HFFc6 (cell line): ENCODE results near the gene PSMD9. TPM values are rescaled to one million over a fixed set of nuclear protein-coding genes. Genes with fewer than 3 reads are reported as not detected.
A peak's percentile ranks its signal among the peaks of the same experiment; 100 is the strongest.

Experiments used
- DNase-seq: peaks from one replicate; pipeline ENCODE4 v3.0.0-alpha.2; 2018
- H3K27ac Mint-ChIP-seq: 2 replicates; pipeline ENCODE4 v1.8.0; 2020; ENCODE audit warnings: mild to moderate bottlenecking, mixed read lengths
- H3K27me3 Mint-ChIP-seq: 2 replicates; pipeline ENCODE4 v1.8.0; 2021; ENCODE audit warnings: mild to moderate bottlenecking, moderate library complexity, mixed read lengths; ENCODE audit not compliant: insufficient read depth
- H3K36me3 Mint-ChIP-seq: 2 replicates; pipeline ENCODE4 v1.8.0; 2021; ENCODE audit warnings: low read depth, mixed read lengths
- H3K4me1 Mint-ChIP-seq: 2 replicates; pipeline ENCODE4 v1.8.0; 2020; ENCODE audit warnings: low read depth, mixed read lengths
- H3K4me3 Mint-ChIP-seq: 2 replicates; pipeline ENCODE4 v1.8.0; 2020; ENCODE audit warnings: mild to moderate bottlenecking, moderate library complexity, mixed read lengths
- H3K9me3 Mint-ChIP-seq: 2 replicates; pipeline ENCODE4 v1.8.0; 2020; ENCODE audit warnings: mild to moderate bottlenecking, mixed read lengths
- long read RNA-seq: library from polyadenylated mRNA; unstranded; transcript quantifications from one replicate; pipeline ENCODE4 v2.0.0, GENCODE V29; 2019
- total RNA-seq, 6 experiments: library from RNA; stranded (reverse); fragmentation: NEBNext Ultra II Directional; extraction: Animal tissue kit (Norgen Biotek cat#: 25700); gene quantifications; 2 replicates in 1 of 6; 3 replicates in 5 of 6; pipeline ENCODE4 v1.2.3, GENCODE V29; 2021
- TF ChIP-seq, protein P1 (sequence below): fragments of 200-600 bp; sonication (generic); IDR thresholded peaks from 2 replicates; pipeline ENCODE4 v1.5.0; 2021; ENCODE audit warnings: antibody characterized with exemption, mild to moderate bottlenecking

The PSMD9 gene, protein sequence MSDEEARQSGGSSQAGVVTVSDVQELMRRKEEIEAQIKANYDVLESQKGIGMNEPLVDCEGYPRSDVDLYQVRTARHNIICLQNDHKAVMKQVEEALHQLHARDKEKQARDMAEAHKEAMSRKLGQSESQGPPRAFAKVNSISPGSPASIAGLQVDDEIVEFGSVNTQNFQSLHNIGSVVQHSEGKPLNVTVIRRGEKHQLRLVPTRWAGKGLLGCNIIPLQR
- total RNA-seq, result 10 to 100 TPM; 63.4 to 84.7 (median 75.1) TPM
- long read RNA-seq, transcript PSMD9-201 (6 exons, 2,307 nt), result minor isoform, 6 of 130 reads
- long read RNA-seq, transcript PSMD9-207 (6 exons, 2,784 nt), result major isoform, 116 of 130 reads
- long read RNA-seq, partial matches to known transcripts, result 1 of 130 reads
- long read RNA-seq, other reads (novel, unspliced or antisense), result 4 of 130 reads

DNA sequence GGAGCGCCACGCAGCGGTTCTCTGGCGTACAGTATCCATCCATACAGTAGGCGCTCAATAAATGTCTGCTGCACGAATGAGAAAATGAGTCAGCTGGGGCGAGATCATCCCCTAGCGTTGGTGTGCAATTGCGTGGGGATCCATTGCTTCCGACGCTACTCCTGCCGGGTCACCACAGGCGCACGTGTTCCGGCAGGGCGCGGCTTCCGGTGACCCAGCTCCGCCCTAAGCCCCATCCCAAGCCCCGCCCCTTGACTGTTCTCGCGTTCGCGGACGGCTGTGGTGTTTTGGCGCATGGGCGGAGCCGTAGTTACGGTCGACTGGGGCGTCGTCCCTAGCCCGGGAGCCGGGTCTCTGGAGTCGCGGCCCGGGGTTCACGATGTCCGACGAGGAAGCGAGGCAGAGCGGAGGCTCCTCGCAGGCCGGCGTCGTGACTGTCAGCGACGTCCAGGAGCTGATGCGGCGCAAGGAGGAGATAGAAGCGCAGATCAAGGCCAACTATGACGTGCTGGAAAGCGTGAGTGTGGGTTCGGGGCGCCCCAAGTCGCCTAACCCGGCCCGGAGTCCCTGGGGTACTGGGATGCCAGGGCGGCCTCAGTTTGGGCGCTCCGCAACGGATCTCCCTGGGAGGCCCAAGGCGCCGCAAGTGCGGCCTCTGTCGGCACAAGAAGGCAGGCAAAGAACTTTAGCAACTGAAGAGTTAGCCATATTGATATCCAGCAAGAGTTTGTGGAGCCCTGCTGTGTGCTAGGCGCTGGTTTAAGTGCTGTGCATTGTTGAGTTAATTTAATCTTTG lies at the start of gene PSMD9:
TSS of gene PSMD9 (plus strand) at position 313 of the 796 bp plus-strand sequence. CDS start at position 380, 67 bp downstream.
- Mint-ChIP-seq H3K4me3 (peak within 1 kb of the TSS; percentile 96), H3K27me3 (peaks cover 2% of the 10 kb centered on the region), H3K9me3 (no peaks in the 10 kb centered on the region; the same call in 1 of the 2 replicates), H3K27ac (peak within 1 kb of the TSS; percentile 99), H3K4me1 (peaks cover 35% of the 10 kb centered on the region), H3K36me3 (peaks cover 16% of the 10 kb centered on the region)
- DNase-seq, result peak; percentile 97
- TF ChIP-seq, protein P1, sequence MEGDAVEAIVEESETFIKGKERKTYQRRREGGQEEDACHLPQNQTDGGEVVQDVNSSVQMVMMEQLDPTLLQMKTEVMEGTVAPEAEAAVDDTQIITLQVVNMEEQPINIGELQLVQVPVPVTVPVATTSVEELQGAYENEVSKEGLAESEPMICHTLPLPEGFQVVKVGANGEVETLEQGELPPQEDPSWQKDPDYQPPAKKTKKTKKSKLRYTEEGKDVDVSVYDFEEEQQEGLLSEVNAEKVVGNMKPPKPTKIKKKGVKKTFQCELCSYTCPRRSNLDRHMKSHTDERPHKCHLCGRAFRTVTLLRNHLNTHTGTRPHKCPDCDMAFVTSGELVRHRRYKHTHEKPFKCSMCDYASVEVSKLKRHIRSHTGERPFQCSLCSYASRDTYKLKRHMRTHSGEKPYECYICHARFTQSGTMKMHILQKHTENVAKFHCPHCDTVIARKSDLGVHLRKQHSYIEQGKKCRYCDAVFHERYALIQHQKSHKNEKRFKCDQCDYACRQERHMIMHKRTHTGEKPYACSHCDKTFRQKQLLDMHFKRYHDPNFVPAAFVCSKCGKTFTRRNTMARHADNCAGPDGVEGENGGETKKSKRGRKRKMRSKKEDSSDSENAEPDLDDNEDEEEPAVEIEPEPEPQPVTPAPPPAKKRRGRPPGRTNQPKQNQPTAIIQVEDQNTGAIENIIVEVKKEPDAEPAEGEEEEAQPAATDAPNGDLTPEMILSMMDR, result peak; percentile 71

DNA sequence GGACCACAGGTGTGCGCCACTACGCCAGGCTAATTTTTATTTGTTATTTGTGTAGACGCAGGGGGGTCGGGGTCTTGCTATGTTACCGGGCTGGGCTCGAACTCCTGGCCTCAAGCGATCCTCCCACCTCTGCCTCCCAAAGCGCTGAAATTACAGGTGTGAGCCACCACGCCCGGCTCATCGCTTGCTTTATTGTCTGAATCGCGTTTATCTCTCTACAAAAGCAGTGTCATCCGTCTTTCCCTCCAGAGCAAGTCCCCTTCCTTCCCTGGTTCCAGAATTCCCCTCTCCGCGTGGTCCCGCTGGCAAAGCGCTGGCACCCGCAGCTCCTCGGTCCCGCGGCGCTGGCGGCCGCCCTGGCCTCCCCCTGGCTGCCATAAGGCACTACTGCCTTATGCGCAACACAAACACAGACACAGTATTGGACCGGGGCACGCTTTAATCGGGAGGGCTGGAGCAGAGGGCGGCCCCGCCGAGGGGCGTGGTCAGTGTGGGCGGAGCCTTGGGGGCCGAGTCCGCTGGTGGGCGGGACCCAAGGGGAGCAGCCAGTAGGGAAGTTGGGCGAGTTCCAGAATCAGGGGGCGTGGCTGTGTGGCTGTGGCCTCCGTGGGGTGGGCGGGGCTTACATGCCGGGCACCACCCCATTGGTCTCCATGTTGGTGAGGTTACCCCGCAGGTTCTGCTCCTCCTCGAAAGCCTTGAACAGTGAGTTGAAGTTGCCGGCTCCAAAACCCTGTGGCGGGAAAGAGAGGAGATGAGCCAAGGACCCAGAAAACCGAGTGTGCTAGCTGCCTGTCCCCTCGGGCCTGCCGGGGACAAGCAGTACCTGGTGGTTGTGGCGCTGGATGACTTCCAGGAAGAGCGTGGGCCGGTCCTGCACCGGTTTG lies 49.2 kb upstream of the PSMD9 start:
- peak; percentile 96 for DNase-seq
- Mint-ChIP-seq H3K4me3 (peak overlapping the region; percentile 95), H3K36me3 (no peaks in the 10 kb centered on the region), H3K27me3 (no peaks in the 10 kb centered on the region), H3K9me3 (no peaks in the 10 kb centered on the region), H3K4me1 (peaks cover 18% of the 10 kb centered on the region), H3K27ac (peak overlapping the region; percentile 72)
- TF ChIP-seq, protein P1, result peak; percentile 61

DNA sequence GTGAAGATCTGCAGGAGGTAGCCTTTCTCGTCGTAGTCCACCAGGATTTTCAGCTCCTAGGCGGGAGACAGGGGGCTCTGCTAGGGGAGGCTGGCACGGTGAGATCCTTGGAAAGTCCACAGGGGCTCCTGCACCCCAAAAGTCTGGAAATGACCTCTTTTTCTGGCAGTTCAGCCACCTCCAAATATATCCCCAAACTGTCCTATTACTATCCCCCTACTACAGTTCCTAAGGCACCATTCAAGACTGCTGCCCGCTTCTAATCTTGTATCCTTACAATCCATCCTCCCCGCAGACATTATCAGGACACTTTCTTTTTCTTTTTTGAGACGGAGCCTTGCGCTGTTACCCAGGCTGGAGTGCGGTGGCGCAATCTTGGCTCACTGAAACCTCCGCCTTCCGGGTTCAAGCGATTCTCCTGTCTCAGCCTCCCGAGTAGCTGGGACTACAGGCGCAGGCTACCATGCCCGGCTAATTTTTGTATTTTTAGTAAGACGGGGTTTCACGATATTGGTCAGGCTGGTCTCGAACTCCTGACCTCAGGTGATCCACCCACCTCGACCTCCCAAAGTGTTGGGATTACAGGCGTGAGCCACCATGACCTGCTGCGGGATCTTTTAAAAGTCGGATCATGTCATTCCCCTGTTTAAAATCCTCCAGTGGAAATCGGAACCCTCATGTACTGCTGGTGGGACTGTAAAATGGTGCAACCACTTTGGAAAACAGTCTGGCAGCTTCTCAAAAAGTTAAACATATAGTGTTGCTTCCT lies 48.4 kb upstream of the PSMD9 start:
- H3K27me3 Mint-ChIP-seq, result no peaks in the 10 kb centered on the region
- TF ChIP-seq, protein P1, result no peak
- no peaks in the 10 kb centered on the region for H3K9me3 Mint-ChIP-seq
- H3K27ac Mint-ChIP-seq, result peak overlapping the region; percentile 72; the same call in 1 of the 2 replicates
- H3K4me1 Mint-ChIP-seq, result peaks cover 18% of the 10 kb centered on the region
- no peak for DNase-seq
- peak overlapping the region; percentile 95 for H3K4me3 Mint-ChIP-seq
- no peaks in the 10 kb centered on the region for H3K36me3 Mint-ChIP-seq

DNA sequence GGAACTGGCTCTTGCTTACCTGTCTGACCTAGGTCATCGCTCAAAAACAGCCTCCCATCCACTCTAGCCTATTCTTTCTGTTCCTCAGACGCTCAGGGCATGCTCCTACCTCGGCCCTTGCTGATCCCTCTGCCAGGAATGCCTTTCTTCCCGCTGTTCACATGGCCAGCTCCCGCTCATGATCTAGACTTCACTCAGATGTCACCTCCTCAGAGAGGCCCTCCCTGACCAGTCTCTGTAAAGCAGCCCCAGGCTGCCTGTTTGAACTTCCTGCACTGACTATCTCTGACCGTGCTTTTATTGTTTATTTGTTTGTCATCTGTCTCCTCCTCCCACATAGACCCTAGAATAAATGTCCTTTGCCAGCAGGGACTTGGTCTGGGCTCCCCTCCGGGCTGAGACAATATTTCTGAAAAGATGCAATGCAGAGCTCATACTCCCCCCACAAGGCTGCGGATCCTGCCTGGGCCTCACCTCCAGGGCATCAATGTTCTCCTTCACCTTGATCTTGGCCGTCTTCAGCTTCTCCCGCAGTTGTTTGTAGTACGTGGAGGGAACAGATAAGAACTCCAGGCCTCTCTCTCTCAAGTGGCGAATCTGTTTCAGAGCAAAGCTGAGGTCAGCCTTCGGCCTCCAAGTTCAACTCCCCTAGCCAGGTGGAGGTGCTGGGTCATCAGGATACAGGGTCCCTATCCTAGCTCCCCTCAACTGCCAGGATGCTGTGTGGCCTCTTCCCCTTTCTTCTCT lies 45.2 kb upstream of the PSMD9 start:
- no peak overlapping the region for H3K4me3 Mint-ChIP-seq
- DNase-seq, result no peak
- no peak overlapping the region for H3K27ac Mint-ChIP-seq
- peaks cover 18% of the 10 kb centered on the region for H3K4me1 Mint-ChIP-seq
- H3K36me3 Mint-ChIP-seq, result no peaks in the 10 kb centered on the region
- H3K9me3 Mint-ChIP-seq, result no peaks in the 10 kb centered on the region
- TF ChIP-seq, protein P1, result no peak
- no peaks in the 10 kb centered on the region; the same call in 1 of the 2 replicates for H3K27me3 Mint-ChIP-seq
